HG02840 (cell line): ENCODE results near the gene GPR156.

ENCODE experiments used
- ATAC-seq: cut with Tn5 transposase; IDR thresholded peaks from one replicate; pipeline ENCODE4 v1.9.1; 2021; ENCODE audit warnings: mild to moderate bottlenecking, moderate library complexity, moderate number of reproducible peaks; ENCODE audit not compliant: unreplicated experiment, low FRiP score

Gene GPR156

DNA sequence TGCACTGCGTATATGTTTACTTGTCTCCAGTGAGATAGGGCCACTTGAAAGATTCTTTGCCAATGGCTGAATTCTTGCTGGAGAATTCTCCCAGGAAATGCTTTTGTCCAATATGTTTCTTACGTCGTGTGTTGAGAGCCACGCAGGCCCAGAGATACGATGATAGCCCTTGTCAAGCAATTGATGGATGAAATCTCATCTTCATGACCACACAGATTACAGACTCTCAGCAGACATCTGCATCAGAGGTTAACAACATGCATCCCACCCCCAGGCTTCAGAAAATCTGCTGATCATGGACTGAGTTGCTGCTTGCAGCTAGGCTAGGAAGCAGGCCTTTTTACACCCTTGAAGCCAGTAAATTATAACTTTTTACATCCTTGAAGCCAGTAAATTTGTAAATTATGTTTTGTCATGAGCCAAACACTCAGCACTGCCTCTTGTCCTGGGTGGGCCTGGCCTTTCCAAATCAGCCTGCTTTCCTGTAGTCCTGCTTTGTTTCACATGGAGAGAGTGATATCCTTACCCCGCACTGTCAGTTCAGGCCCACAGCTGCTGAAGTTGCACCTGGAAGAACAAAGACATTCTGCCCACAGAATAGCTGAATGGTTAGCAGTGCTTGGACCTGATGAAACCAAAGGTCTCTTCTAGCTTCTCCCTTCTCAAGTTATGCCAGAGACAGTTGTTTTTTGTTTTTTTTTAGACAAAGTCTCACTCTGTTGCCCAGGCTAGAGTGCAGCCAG, 84.4 kb downstream of the GPR156 start:
- no peak for ATAC-seq

GRCh38 chr3:120198305-120198878, 86.6 kb downstream of the GPR156 start:
- no peak for ATAC-seq

DNA sequence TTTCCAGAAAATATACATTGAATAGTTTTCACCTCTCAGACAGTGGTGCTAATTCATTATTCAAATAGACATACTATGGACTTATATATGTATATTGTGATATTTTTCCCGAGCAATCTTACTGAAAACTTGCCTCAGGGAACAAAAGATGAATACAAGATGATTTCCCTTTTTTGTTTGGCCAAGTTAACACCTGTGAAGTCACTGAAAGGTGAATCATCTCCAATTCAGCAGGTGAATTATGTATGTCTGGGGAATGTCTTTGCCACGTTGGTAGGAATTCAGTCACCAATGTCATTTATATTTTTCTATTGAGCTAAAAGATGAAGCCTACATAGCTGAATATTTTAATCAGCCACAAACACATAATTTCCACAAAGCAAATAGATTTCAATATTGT, 88.2 kb downstream of the GPR156 start:
- no peak for ATAC-seq

- ATAC-seq = no peak
Measured at GRCh38 chr3:120196333-120196732, 88.7 kb downstream of the GPR156 start.

DNA sequence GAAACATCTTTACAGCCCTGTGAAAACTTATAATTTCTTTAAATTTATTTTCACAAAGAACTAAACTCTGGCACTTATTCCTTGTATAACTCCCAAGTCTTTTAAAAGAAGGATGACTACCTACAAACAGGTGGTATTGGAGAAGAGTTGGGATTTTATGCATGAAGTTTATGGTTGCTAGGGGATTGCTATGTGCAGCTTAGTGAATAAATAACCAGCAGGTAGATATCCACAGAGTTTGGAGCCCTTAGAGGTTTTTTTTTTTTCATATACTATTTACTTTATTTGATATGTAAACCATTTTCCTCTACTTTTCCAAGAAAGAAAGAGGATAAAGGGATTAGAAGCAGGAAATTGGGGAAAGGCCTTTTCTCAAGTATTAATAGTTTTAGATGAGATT, 91.5 kb downstream of the GPR156 start:
- ATAC-seq = no peak

- no peak for ATAC-seq
Measured at GRCh38 chr3:120192579-120192978, 92.4 kb downstream of the GPR156 start.

DNA sequence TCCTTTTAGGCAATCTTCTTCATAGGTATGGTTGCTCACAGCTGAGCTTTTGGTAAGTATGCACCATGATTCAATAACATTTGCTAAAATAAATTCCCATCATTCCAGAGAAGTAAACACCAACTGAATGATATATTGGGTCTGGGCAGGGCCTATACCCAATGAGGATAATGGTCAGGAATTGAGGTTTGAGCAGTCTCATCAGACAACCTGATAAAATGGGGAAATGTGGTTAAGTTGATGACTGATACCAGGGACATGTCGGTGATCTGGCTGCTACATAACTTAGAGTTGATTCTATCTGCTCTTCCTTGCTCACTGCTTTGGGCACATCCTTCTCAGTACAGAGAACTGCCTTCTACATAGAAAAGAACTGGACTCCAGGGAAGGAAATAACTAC, 92.9 kb downstream of the GPR156 start:
- ATAC-seq = no peak

DNA sequence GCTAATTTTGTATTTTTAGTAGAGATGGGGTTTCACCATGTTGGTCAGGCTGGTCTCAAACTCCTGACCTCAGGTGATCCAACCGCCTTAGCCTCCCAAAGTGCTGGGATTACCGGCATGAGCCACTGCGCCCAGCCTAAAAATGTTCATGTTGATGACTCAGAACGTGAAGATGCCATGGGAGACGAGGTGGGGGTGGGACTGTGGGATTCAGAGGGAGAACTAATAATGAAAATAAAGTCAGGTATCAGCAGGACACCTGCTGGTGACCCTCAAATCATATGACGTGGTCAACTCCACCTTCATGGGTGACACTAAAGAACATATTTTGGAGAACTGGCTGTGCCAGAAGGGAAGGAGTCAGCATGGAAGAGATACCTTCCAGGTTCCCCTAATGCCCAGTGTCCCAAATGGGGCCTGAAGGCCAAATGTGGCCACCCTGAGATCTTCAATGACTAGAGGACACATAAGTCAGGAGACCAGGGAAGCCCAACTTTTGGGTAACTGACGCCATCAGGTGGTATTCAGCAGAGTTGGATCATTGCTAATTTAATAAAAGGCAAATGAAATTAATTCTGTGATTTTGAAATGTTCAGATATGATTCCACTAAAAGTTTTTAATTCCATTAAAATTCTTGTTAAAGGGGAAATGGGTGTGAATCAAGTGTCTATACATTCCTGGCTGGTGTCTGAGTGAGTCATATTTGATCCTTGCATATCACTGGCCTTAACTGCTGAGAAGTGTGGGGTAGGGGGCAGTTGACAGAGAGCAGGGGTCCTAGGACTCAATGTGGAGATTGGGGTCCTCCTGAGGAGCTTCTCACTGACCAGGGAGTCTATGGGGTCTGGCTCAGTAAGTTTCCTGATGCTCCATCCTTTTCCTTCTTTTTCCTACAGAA, 102.2 kb downstream of the GPR156 start:
- no peak for ATAC-seq

GRCh38 chr3:120181632-120182031, 103.4 kb downstream of the GPR156 start:
- no peak for ATAC-seq

DNA sequence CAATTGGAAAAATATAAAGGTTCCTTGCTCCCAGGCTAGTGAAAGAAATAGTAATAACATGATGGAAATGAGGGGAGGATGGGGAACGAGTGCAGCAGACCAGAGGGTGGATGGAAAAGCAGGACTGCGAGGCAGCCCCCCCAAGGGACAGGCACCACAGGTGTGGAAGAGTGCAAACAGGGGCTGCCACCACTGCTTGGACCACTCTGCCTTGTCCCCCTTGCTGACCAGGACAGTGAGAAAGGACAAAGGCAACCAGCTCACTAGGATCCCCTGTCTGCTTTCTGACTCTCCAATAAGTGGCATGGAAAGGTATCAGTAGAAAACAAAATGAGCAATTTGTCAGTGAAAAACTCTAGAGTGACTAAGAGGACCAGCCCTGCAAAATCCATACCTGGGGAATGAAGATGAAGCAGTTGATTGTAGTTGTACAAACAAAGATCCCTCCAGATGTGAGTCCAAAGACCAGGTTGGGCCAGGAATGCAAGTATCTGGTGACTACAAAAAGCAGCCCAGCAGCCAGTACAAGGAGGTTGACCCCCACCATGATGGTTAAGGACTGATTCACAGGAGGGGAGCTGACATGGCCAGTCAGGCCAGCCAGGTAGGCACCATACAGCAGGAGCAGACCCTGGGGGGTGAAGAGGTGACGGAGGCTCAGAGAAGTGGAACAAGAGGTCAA, 104.2 kb downstream of the GPR156 start:
- ATAC-seq = no peak

- no peak for ATAC-seq
Measured at GRCh38 chr3:120177707-120178306, 107.2 kb downstream of the GPR156 start.

- no peak for ATAC-seq
Measured at GRCh38 chr3:120177151-120177550, 107.9 kb downstream of the GPR156 start.

DNA sequence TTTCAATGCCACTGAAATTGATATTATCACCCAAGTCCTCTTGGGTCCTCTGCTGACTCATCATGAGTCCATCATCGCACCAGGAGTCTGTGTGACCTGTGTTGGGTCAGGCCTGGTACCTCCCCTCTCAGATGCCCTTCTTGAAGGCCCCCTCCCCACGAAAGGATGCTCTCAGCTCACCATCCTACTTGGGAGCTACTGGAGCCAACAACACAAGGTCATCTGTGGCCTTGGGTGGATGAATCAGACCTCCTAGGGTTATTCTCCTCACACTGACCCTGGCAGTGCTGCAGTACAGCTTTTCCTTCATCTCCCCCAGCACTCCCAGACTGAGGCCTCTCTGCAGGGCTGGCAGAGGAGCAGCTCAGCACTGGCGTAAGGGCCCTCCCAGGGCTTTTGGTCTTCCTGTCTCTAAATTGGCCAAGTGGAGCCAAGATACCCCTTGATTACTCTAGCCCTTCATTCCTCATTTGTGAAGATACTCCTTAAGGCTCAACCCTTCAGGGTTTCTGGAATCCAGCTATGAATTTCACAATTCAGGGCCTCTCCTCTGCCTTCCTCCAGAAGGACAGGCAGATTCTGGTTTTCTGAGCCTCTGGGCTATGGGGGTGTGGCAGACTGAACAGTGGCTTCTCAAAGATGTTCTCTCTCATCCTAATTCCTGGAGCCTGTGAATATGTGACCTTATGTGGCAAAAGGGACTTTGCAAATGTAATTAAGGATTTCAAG, 110.0 kb downstream of the GPR156 start:
- ATAC-seq = no peak

- ATAC-seq = no peak
Measured at GRCh38 chr3:120173056-120173675, 111.9 kb downstream of the GPR156 start.

GRCh38 chr3:120172070-120172469, 113.0 kb downstream of the GPR156 start:
- no peak for ATAC-seq

- no peak for ATAC-seq
Measured at GRCh38 chr3:120171134-120171873, 113.7 kb downstream of the GPR156 start.

GRCh38 chr3:120170223-120170622, 114.8 kb downstream of the GPR156 start:
- no peak for ATAC-seq

DNA sequence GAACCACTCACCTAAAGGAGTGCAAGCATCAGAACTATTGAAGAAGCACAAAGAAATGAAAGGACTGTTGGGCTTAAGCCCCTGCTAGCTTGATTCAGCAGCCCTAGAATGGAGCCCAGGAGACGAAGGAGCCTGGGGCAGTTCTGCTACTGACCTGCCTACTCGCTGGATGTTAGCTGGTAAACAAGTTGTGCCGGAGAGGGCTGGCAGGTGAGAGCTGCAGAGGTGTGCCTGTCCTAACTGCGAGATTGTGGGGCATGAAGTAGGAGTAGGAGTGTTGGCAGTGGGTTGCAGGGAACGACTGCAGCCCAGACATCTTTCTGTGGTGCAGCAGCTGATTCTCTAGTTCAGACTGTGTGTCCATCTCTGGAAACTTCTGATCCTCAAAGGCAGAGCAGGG, 115.6 kb downstream of the GPR156 start:
- ATAC-seq = no peak

- ATAC-seq = no peak
Measured at GRCh38 chr3:120168611-120169010, 116.4 kb downstream of the GPR156 start.
